T1000 (cell line): Measurements from ENCODE around the gene MYG1.

ENCODE experiments used
- DNase-seq: peaks from one replicate; lab custom pipeline; 2025; ENCODE audit warnings: mixed read lengths; lab: John Stamatoyannopoulos, UW

MYG1 gene, protein sequence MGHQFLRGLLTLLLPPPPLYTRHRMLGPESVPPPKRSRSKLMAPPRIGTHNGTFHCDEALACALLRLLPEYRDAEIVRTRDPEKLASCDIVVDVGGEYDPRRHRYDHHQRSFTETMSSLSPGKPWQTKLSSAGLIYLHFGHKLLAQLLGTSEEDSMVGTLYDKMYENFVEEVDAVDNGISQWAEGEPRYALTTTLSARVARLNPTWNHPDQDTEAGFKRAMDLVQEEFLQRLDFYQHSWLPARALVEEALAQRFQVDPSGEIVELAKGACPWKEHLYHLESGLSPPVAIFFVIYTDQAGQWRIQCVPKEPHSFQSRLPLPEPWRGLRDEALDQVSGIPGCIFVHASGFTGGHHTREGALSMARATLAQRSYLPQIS

DNA sequence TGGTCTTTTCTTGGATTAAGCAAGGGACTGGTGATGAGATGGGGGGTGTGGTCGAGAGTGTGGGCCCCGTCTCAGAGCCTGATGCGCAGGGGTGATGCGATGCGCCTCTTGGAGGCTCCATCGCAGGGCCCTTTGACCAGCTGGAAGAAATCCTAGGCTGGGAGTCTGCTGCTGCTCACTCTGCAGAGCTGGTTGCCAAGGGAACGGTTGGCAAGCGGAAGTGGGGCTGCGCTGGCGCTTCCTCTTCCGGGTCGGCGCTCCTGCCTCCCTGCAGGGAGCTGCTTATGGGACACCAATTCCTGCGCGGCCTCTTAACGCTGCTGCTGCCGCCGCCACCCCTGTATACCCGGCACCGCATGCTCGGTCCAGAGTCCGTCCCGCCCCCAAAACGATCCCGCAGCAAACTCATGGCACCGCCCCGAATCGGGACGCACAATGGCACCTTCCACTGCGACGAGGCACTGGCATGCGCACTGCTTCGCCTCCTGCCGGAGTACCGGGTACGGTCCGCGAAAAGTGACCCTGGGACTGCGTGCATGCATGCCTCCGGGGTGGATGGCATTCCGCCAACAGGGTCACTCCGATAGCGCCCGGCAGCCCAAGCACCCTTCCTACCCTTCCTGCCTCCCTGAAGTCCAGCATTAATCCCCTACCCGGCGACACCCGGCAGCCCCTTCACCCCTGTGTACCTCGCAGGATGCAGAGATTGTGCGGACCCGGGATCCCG, at the start of gene MYG1:
MYG1 (plus strand) TSS at position 242 of the 727 bp plus-strand sequence; CDS start at position 285, 43 bp downstream.
- peak; percentile 77 for DNase-seq

DNA sequence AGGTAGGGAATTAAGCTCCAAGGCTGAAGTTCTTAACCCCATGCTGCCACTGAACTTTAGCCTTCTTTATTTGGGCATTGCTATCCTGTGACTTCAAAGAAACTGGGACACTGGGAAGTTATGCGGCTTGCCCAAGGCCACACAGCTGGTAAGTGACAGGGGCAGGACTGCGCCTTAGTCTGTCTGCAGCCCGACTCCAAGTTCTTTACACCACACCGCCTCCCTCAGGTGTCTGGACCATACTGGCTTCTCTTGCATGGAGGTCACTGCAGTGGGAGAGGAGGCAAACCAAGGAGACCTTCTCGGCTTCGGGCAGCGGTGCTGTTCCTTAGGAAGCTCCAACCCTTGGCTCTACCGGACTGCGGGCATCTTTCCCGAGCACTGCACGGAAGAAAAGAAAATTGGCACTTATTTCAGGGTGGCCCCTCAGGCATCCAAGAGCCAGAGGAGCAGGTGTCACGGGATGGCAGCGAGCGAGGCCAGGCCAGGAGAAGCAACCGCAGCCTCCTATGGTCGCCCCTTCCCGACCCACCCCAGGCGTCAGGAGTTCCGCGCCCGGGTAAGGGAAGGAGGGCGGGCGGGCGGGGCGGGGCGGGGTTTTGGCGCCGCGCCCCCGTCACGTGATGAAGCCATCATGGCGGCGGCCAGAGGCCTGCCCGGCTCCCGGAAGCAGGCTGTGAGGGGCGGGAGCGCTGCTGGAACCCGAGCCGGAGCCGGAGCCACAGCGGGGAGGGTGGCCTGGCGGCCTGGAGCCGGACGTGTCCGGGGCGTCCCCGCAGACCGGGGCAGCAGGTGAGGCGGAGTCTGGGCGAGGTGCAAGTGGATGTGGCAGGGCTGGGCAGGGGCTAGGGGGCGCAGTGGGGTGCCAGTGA, 47.8 kb upstream of the MYG1 start:
- peak; percentile 79 for DNase-seq

DNA sequence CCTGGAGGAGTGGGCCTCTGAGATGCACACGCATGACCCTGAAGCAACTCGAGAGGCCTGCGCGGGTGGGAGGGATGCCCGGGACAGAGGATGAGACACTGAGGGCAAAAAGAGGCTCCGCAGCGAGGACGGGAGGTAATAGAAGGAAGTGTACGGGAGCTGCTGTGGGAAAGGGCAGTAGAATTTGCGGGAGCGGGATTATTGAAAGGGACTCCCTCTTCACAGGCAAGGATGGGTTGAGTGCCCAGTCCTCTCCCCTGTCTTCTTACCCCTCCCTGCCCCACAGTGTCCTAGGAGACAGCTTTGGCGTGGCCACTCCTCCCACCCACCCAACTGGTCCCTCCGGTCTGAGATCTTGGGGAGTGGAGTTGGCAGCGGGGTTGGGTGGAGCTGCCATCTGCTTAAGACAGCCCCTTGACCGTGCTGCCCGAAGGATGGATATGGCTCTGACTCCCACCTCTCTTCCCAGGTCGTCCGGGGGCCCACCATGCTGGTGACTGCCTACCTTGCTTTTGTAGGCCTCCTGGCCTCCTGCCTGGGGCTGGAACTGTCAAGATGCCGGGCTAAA, 47.1 kb upstream of the MYG1 start:
- no peak for DNase-seq

DNA sequence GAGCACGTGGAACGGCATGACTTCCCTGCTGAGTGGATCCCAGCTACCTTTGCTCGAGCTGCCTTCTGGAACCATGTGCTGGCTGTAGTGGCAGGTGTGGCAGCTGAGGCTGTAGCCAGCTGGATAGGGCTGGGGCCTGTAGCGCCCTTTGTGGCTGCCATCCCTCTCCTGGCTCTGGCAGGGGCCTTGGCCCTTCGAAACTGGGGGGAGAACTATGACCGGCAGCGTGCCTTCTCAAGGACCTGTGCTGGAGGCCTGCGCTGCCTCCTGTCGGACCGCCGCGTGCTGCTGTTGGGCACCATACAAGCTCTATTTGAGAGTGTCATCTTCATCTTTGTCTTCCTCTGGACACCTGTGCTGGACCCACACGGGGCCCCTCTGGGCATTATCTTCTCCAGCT, 46.2 kb upstream of the MYG1 start:
- no peak for DNase-seq

DNA sequence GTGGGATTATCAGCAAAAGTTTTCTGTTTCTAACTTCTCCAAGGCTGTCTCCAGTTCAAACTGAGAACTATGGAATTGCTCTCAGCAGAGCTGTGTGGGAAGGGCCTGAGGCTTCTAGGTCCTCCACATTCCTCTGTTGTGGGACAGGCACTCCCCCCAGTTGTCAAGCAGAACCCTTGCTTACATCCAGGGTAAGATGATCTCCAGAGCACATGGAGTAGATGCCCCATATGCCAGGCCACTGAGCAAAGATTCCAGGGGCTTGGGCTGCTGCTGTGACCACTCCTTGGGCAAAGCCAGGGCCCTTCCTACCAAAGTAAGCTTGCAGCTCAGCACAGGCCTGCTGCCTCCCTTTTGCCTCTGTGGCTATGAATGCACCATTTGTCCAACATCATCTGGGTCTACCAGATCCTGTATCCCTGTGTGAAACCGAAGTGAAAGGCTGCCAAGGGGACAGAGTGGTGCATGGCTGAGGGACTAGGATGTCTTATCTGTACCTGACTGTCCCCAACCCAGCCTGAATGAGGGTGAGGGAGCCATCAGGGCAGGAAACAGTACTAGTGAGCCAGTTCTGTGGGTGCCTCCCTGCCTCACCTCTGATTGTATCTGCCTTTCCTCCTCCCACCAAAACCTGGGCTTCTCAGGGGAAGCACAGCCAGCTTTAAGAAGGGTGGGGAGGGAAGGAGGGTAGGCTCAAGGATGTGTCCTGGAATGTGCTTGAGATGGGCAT, 44.5 kb upstream of the MYG1 start:
- DNase-seq = no peak

DNA sequence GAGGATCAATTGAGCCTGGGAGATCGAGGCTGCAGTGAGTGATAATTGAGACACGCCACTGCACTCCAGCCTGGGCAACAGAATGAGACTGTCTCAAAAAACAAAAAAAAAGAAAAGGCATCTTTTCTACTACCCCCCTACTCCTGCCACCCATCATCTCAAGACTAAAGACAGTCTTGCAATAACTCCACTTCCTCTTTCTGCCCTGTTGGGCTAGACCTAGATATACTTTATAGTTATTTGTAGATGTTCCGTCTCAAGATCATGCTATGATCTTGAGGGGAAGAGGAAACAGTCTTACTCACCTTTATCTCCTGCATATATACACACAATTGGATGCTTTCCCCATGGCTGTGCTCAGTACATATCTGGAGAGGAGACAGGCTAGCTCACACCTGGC, 43.5 kb upstream of the MYG1 start:
- no peak for DNase-seq

DNA sequence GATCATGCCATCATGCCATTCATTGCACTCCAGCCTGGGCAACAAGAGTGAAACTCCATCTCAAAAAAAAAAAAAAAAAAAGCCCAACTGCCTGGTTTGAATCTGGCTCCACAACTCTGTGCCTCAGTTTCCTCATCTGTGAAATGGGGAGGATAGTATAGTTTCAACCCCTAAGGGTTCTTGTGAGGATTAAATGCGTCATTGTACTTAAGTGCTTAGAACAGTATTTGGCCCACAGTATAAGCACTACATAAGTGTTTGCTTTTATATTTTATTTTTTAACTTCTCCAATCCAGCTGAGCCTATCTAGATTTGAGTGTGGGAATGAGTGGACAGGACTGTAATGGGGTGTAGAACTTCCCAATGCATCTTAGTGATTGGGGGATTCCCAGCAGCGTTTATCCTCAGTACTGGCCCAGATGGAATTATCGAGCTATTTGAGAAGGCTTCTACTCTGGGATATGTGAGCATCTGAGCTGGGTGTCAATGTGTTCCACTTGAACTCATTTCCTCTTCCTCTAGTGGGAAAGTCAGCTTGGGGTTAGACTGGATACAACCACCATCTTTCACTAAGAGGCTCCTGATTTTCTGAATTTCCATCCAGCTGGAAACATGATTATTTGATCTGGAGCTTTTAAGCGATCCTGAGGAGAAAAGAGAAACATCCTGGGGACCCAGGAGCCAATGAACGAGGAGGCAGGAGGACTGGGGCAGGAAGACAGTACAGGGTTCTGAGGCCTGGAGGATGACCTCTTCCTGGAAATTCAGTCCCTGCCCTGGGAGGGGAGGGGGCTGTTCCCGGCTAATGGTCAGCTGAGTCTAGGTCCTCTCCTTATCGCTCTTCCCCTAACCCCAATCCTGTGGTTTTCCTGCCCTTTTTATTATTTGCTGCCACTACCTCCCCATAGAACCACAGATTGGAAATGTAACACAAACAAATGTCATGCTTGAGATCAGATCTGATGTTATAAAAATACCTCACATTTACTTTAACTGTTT, 40.7 kb upstream of the MYG1 start:
- DNase-seq = no peak

DNA sequence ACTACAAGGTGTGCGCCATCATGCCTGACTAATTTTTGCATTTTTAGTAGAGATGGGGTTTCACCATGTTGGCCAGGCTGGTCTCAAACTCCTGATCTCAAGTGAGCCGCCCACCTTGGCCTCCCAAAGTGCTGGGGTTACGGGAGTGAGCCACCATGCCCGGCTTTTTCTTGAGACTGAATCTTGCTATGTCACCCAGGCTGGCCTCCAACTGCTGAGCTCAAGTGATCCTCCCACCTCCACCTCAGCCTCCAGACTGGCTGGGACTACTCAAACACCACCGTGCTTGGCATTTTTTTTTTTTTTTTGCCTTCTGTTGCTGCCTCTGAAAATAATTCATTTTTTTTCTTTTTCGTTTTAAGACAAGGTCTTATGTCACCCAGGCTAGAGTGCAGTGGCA, 39.6 kb upstream of the MYG1 start:
- no peak for DNase-seq

DNA sequence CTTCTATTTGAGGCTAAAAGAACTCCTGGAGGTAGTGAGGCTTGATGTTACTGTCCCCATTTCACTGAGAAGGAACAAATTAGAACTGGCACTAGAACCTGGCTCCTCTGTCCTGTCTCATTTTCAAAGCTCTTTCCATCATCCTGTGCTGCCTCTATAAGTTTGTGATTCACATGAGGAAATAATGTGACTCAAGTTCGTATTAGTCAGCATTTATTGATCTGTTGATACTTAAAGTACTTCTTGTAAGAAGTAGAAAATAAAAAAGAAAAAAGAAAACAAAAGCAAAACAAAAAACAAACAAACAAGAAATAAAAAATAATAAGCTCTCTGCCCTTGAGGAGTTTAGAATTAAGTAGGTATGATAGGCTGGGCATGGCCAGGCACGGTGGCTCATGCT, 33.7 kb upstream of the MYG1 start:
- no peak for DNase-seq

DNA sequence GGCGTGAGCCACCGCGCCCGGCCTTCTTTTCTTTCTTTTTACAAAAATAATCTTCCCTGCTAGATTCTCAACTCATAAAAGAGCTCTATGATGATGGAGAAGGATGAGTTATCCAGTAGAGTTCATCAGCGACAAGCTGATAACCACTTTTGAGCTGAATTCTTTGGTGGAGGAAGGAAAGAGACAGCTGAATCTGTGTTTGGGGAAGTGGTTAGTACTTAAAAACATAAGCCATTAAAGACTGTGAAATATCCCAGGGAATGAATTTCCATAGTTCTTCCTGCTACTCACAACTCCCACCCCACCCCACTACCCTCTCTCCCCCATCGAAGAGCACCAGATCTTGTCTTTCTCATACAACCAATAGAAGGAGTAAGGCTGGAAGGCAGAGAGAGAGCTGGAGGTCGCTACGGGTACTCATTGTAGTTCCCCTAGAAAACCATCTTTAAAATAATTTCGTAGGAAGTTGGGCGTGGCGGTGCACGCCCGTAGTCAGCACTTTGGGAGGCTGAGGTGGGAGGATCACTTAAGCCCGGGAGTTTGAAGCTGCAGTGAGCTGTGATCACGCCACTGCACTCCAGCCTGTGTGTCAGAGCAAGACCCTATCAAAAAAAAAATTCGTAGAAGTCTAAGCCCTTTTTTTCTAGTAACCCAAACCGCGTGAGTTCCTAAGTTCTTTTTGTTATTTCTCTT, 32.0 kb upstream of the MYG1 start:
- DNase-seq = no peak

DNA sequence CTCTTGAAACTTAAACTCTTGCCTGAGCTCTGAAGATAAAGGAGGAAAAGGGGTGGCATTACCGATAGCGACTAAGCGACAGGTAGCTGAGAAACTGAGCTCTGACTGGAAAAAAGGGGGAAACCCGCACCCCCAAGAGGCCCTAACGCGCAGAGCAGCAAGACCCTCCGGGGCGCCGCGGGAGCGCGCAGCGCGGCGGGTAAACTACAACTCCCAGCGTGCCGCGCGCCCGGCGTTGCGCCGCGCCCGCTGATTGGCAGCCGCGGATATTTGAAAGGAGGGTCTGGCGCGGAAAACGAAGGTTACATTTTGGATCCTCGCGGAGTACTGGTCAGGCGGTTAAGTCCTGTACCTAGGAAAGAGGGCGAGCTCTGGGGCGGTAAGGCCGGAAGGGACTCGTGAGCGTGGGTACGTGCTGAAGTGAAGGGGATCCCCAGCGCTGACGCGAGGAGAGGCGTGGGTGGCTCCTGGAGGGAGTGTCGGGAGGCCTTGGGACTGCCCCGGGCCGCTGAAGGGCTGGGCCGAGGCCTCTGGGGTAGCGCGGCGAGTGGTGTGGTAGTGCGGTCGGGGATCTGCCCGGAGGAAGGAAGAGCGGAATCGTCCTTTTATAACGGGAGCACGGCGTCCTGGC, 31.4 kb upstream of the MYG1 start, which contains the start of gene ESPL1:
ESPL1 (plus strand) TSS at position 301 of the 631 bp plus-strand sequence. CDS start 468 bp downstream, outside the sequence.
- DNase-seq = peak; percentile 67

DNA sequence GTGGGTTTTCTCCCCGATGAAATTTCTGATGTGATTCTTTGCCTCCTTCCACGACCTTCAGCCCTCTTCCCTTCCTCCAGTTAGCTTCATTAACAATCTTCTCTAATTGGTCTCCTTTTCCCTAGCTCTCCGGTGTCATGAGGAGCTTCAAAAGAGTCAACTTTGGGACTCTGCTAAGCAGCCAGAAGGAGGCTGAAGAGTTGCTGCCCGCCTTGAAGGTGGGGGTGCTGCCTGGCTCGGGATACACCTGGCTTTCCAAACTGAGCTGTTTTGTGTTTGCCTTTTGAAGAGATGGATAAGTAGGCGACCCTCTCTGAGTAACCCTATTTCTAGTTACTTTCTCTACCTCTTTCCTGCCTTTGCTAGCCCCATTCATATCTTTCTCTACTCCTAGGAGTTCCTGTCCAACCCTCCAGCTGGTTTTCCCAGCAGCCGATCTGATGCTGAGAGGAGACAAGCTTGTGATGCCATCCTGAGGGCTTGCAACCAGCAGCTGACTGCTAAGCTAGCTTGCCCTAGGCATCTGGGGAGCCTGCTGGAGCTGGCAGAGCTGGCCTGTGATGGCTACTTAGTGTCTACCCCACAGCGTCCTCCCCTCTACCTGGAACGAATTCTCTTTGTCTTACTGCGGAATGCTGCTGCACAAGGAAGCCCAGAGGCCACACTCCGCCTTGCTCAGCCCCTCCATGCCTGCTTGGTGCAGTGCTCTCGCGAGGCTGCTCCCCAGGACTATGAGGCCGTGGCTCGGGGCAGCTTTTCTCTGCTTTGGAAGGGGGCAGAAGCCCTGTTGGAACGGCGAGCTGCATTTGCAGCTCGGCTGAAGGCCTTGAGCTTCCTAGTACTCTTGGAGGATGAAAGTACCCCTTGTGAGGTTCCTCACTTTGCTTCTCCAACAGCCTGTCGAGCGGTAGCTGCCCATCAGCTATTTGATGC, 30.6 kb upstream of the MYG1 start:
- no peak for DNase-seq

DNA sequence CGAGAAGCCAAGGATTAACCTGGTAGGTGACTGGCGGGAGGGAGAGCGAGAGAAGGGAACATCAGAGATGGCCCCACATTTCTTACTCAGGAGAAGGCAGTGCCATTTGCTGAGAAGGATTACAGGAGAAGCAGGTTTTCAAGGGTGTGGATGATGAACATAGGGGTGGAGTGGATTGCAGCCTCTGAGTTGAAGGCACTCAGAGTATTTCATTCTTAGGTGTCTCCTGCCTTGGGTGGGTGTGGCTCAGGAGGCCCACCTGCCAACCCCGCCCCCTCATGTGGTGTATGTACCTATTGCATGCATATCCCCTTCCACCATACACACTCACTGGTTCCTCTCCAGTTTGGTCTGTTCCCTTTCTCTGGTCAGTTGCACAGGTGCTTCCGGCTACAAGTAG, 25.1 kb upstream of the MYG1 start:
- no peak for DNase-seq

DNA sequence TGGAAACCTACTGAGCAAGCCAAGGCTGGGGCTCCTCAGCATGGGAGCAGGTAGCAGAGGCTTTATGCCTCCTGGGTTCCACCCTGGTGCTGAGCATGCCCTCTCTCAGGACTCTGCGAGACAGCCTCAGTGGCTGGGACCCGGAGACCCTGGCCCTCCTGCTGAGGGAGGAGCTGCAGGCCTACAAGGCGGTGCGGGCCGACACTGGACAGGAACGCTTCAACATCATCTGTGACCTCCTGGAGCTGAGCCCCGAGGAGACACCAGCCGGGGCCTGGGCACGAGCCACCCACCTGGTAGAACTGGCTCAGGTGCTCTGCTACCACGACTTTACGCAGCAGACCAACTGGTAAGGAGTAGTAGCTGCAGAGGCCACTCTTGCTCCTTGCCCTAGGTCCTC, 23.0 kb upstream of the MYG1 start:
- DNase-seq = no peak

DNA sequence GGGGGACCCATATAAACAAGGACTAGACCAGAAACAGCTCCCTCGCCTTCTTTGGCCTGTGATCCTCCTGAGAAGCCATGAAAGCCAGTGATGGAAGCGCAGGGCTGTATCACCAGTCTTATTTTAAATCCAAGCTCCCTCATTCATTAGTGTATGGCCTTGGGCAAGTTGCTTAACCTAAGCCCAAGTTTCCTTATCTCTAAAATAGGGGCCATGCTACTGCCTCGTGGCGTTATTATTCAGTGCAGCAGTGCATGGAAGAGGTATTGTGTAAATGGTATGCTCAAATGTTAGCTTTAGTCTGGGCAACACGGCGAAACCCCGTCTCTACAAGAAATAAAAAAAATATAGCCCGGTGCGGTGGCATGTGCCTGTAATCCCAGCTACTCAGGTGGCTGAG, 21.5 kb upstream of the MYG1 start:
- DNase-seq = no peak

DNA sequence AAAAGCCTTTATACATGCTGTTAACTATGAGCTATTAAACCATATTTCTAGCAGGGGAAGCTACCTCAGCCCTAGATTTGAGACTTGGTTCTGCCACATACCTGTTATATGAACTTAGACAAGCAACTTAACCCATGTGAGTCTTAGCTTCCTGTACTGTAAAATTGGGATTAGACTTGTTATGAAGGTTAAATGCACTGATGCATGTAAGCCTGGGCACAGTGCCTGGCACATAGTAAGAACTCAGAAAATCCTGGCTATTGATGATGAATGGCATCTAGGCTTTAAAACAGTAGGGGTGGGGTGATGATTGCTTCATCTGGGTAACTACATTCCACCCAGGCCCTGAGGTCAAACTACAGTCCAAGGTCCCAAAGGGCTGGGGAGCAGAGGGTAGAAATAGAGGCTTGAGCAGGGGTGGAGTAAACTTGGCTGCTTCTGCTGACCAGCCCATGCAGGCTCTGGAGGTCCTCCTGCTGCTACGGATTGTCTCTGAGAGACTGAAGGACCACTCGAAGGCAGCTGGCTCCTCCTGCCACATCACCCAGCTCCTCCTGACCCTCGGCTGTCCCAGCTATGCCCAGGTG, 20.1 kb upstream of the MYG1 start:
- no peak for DNase-seq

DNA sequence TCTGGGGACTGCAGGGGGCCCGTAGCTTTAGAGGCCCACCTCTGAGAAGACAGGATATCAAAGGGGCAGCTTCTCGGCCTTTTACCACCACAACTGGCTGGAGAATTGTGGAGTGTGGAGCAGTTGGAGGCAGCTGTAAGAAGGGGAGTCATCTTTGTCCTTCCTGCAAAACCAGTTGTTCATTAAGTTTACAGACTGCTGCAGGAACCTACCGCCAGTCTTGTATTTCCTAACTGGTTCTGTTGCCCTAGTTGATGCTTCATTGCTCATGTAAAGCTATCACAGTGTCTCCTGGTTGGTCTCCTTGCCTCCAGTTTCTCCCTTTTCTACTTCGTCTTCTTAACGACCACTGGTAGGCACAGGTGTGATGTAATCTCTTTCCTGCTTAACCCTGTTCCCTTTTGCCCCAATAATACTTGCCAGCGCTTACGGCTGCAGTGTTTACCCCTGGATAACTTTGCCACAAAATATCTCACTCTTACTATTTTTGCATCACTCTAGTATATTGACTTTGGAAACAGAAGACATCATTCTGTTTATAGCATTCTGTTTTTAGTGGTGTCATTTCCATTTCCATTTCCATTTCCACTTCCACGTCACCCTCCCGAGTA, 19.5 kb upstream of the MYG1 start:
- no peak for DNase-seq
